Right hindlimb (tissue), 1 donor: ENCODE results near the gene CALR.
A peak's percentile ranks its signal among the peaks of the same experiment; 100 is the strongest.
"Not testable (repeated sequence)": the region's sequence is repeated elsewhere in the genome, so short reads cannot be mapped to it uniquely, and the experiment has no call there.

Source experiments
- DNase-seq: peaks from one replicate; pipeline ENCODE4 v3.0.0-alpha.2; 2018

The CALR gene

GRCh38 chr19:12937927-12938778 is at the start of gene CALR:
TSS of gene CALR (plus strand) at chr19:12938609. CDS start at chr19:12938680, 71 bp downstream.
- peak; percentile 100 for DNase-seq

DNA sequence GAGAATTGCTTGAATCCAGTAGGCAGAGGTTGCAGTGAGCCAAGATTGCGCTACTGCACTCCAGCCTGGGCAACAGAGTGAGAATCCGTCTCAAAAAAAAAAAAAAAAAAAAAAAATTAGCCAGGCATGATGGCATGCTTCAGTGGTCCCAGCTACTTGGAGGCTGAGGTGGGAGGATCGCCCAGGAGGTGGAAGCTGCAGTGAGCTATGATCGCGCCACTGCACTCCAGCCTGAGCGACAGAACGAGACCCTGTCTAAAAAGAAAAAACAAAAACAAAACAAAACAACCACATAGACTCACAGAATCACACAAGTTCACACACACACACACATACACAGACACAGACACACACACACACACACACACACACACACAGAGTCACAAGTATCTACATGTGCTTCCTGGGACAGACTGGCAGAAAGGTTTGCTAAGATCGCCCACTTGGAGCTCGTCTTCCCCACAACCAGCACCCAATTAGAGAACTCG is 48.1 kb upstream of the CALR start:
- not testable (repeated sequence) for DNase-seq

DNA sequence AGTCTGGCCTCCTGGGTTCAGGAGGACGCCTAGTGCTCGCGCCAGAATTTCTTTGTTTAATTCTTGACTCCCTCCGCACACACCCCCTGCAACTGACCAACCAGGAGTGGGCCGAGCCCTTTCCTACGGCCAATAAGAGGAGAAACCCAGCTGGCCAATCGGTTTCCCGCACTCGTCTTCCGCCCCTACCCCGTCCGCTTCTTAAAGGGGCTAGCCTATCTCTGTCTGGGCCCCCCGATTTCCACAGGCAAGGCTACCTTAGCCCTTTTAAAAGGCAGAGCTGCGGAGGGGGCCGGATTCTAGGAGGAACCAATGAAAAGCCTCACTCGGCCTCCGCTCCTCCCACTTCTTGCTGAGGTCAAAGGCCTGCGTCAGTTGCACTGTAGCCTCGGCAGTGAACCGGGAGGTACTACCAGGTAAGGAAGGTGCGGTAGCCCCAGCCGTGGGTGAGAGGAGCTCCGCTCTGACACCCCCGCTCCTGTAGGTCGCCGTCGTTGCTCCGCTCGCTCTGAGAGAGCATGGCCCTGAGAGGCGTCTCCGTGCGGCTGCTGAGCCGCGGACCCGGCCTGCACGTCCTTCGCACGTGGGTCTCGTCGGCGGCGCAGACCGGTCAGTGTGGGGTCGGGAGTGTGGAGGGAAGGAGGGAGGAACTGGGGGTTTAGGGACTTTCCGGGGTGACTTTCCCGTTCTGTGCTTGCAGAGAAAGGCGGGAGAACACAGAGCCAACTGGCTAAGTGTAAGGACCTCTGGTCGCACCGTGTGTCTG is 47.4 kb upstream of the CALR start, which contains the start of gene GCDH:
Gene GCDH (plus strand): TSS at position 374 of the 766 bp plus-strand sequence. CDS start 145 bp downstream, at position 519.
- DNase-seq: peak; percentile 98

DNA sequence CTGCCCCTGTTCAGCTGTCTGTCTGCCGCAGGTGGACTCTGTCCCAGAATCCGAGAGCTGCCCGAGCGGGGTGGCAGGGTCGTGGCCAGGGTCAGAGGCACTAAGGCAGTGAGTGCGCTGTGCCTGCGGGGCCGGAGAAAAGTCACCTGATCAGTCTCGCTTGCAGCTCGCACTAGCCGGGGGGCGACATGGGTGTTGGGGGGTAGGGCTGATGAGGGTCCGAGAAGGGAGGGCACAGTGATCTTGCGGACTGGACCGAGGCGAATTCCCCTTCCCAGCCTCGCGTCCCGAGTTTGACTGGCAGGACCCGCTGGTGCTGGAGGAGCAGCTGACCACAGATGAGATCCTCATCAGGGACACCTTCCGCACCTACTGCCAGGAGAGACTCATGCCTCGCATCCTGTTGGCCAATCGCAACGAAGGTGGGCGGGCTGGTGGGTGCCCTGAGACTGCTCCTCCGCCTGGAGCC is 46.8 kb upstream of the CALR start:
- no peak for DNase-seq

GRCh38 chr19:12893582-12893981 is 44.8 kb upstream of the CALR start:
- DNase-seq: no peak

GRCh38 chr19:12896460-12896859 is 41.9 kb upstream of the CALR start:
- no peak for DNase-seq

DNA sequence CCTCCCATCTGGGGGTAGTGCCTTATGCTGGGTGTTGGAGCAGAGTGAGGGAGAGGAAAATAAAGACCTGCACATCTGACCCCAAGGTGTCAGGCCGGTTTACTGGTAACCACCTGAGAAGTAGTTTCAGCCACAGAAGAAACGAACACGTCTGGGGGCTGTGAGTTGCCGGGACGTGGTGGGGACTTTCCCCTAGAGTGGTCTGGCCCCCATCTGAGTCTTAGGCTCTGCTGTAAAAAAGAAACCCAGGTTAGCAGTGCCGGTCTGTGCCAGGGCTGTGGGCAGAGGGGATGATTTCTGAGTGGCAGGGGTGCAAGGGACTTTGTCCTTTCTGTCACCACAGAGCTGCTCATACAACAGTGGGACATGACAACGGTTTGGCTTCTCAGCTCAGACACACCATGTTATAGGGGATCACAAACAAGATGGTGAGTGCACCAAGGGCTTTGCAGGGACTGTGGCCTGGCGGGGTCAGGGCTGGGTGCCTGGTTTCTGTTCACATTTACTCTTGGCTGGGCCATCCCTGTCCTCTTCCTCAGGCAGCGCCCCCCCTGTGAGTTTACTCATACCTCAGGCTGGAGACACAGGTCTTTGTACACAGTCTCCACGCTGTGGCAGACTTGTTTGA is 38.4 kb upstream of the CALR start:
- DNase-seq: no peak

- no peak for DNase-seq
These were observed 31.2 kb upstream of the CALR start for GRCh38 chr19:12907166-12907565.

GRCh38 chr19:12912571-12912970 is 25.8 kb upstream of the CALR start:
- no peak for DNase-seq

- DNase-seq: peak; percentile 90
These were observed 25.3 kb upstream of the CALR start for GRCh38 chr19:12913011-12913561.

DNA sequence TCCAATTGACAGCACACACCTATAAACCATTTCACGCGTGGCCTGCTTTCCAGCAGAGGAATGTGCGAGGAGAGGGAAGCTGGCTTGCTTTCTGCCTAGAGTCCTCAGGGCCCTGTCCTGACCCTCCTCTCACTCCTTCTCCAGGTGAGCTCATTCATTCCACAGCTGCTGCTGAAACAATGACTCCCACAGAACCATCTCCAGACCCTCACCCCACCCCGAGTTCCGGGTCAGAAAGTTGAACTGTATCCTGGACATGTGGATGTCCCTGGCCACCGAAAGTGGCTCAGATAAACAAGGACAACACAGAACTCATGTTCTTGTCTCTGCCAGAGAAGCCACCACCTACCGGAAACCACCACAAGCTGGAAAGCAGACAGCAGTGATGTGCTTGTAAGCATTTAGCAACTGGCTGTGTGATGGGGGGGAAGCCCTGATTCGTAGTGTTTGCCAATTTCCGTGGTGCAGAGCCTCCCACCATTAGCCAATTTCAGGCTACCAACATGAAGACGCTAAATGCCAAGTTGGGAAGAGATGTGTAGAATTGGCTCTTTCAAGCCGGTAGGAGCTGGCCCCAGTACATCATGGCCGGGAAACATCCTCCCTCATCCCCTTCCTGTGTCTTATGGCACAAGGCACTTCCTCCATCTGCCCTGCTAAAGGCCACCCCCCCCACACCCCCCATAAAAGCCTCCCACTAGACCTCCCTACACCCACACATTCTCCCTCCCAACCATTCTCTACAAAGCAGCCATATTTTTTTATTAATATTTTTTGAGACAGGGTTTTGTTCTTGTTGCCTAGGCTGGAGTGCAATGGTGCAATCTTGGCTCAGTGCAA is 24.3 kb upstream of the CALR start:
- DNase-seq: peak; percentile 61

DNA sequence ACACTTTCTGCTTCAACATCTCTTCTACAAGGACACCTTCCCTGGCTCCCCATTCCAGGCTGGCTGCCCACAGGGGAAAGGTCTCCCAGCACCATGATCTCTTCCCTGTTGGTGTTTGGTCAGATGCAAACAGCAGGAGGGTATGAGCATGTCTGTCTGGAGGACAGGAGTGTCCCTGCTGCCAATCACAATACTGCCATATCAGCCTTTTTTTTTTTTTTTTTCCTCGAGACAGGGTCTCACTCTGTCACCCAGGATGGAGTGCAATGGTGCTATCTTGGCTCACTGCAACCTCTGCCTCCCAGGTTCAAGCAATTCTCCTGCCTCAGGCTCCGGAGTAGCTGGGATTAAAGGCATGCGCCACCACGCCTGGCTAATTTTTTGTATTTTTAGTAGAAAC is 22.5 kb upstream of the CALR start:
- not testable (repeated sequence) for DNase-seq

DNA sequence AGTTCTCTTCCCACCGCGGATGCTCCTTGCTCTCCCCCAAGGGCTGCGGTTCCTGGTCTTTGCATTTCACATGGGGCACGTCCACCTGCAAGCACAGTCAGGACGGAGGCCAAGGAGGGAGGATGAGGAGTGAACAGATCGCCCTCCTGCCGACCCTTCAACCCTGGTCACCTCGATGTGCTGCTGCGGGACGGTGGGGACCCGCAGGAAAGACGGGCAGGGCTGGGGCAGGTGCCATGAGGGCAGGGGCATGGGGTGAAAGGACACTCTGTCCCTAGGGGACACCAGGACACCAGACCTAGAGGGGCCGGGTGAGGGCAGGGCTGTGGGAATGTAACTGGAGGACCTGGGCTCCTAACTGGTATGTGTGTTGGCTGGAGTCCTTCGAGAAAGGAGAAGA is 20.2 kb upstream of the CALR start:
- DNase-seq: no peak

DNA sequence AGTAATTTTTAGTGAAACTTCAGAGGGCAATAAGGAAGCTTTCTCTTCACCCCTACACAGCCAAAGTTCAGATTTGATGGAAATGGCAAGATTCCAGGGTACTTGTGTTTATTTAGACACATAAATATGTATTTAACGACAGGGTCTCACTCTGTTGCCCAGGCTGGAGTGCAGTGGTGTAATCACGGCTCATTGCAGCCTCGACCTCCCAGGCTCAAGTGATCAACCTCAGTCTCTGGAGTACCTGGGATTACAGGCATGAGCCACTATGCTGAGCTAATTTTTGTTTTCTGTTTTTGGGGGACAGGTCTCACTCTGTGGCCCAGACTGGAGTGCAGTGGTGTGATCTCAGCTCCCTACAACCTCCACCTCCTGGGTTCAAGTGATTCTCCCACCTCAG is 17.4 kb upstream of the CALR start:
- no peak for DNase-seq

GRCh38 chr19:12922959-12923358 is 15.4 kb upstream of the CALR start:
- no peak for DNase-seq

GRCh38 chr19:12924621-12925310 is 13.6 kb upstream of the CALR start:
- DNase-seq: no peak

DNA sequence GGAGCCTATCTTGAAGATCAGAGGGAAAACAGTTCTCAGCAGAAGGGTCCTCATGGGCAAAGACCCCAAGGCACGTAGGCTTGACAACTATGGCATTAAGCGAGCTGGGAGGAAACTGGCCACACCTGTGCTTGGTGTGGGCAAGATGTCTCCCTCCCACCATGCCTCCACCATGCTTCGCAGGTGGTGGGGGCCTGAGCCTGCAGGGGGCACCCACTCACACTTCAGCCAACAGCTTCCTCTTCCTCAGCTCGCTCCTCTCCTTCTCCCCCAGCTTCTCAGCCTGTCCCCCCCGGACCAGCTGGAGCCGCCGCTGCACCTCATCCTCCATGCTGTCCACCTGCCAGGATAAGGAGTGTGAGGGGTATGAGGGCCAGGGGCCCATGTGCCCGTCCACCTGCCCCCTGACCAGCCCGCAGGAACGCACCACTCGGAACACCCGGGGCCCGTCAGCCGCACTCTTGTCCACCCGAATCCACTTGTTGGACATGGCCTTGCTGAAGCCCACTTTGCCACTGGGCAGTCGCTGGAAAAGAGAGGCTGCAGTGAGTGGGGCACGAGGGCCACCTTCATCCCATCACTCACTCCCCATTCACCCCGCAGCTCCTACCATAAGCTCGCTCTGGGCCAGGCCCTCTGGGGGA is 8.3 kb upstream of the CALR start:
- DNase-seq: no peak

GRCh38 chr19:12932392-12933286 is 5.8 kb upstream of the CALR start:
- no peak for DNase-seq

GRCh38 chr19:12933287-12934072 is 4.9 kb upstream of the CALR start, which contains the start of gene FARSA:
TSS of gene FARSA (minus strand) at chr19:12933711. CDS start at chr19:12933696, 15 bp downstream.
- DNase-seq: peak; percentile 95
